B cell (primary cell): ENCODE measurements around the gene NFATC2. TPM values are rescaled to one million over a fixed set of nuclear protein-coding genes. Genes with fewer than 3 reads are reported as not detected.

Source experiments
- ATAC-seq: fragments of 200-7000 bp; cut with Tn5 transposase; one replicate; pipeline ENCODE4 v1.10.0; 2021; ENCODE audit warnings: low read depth, mild to moderate bottlenecking, moderate number of reproducible peaks, moderate library complexity
- CTCF ChIA-PET: fragments of 350-600 bp; sonication (Branson Sonifier 250); formaldehyde crosslinking; loops from one replicate; lab custom pipeline; 2021; ENCODE audit warnings: antibody characterized with exemption, inconsistent platforms; lab: Charles Lee
- POLR2A ChIA-PET: fragments of 350-600 bp; sonication (Branson Sonifier 250); formaldehyde crosslinking; loops from one replicate; lab custom pipeline; 2021; ENCODE audit warnings: antibody characterized with exemption; lab: Charles Lee
- DNase-seq: peaks from one replicate; pipeline ENCODE4 v3.0.0; 2013
- H2AFZ ChIP-seq: 2 replicates; pipeline ENCODE4 v1.6.1; 2012; ENCODE audit warnings: mild to moderate bottlenecking, low read depth, low read length; ENCODE audit not compliant: insufficient read depth, poor library complexity, severe bottlenecking
- H3K27ac ChIP-seq, 2 donors: 1 replicate in 1 of 2; 2 replicates in 1 of 2; pipeline ENCODE4 v1.5.1; 2012 to 2013; ENCODE audit warnings: low read length in 2 of 2, mild to moderate bottlenecking in 2 of 2, moderate library complexity in 1 of 2
- H3K27me3 ChIP-seq, 4 experiments: fragments of 200-600 bp in 1 of 4; sonication (generic) in 1 of 4; replicated peaks in 1 of 4; 1 replicate in 2 of 4; 2 replicates in 2 of 4; pipeline versions ENCODE4 v1.6.1 to v1.7.0; 2013 to 2016; ENCODE audit warnings: low read length in 3 of 4, mild to moderate bottlenecking in 2 of 4, mixed read lengths in 1 of 4, moderate library complexity in 1 of 4; ENCODE audit not compliant: insufficient read depth in 4 of 4, control insufficient read depth in 3 of 4; ENCODE audit errors: control extremely low read depth in 1 of 4
- H3K36me3 ChIP-seq, 2 experiments: replicated peaks in 1 of 2; 1 replicate in 1 of 2; 2 replicates in 1 of 2; pipeline versions ENCODE4 v1.6.1 to v1.7.1; 2013; ENCODE audit warnings: low read length in 1 of 2; ENCODE audit not compliant: insufficient read depth in 2 of 2, control insufficient read depth in 1 of 2; ENCODE audit errors: control extremely low read depth in 1 of 2, extremely low read depth in 1 of 2
- H3K4me1 ChIP-seq, 2 donors: fragments of 200-600 bp in 1 of 2; sonication (generic) in 1 of 2; 1 replicate in 1 of 2; 2 replicates in 1 of 2; pipeline versions ENCODE4 v1.5.1 to v1.6.1; 2013 to 2017; ENCODE audit warnings: low read length in 2 of 2; ENCODE audit not compliant: control insufficient read depth in 2 of 2, insufficient read depth in 2 of 2
- H3K4me2 ChIP-seq: replicated peaks from 2 replicates; pipeline ENCODE3; 2012; ENCODE audit warnings: mild to moderate bottlenecking, low read depth, low read length; ENCODE audit not compliant: poor library complexity, severe bottlenecking
- H3K4me3 ChIP-seq, 5 experiments: fragments of 200-600 bp in 1 of 5; sonication (generic) in 1 of 5; 1 replicate in 3 of 5; 2 replicates in 2 of 5; pipeline versions ENCODE4 v1.5.1 to v1.7.0; 2011 to 2016; ENCODE audit warnings: low read length in 4 of 5, mild to moderate bottlenecking in 4 of 5, low read depth in 2 of 5, control low read depth in 1 of 5, moderate library complexity in 1 of 5; ENCODE audit not compliant: insufficient read depth in 1 of 5; ENCODE audit errors: control extremely low read depth in 1 of 5, extremely low read depth in 1 of 5
- H3K79me2 ChIP-seq: fragments of 200-600 bp; sonication (generic); one replicate; pipeline ENCODE4 v1.6.0; 2016; ENCODE audit warnings: low read length; ENCODE audit not compliant: control insufficient read depth, insufficient read depth
- H3K9ac ChIP-seq: fragments of 200-600 bp; sonication (generic); 2 replicates; pipeline ENCODE4 v1.6.1; 2017; ENCODE audit warnings: mild to moderate bottlenecking, low read length, moderate library complexity
- H3K9me3 ChIP-seq, 3 donors: one replicate each; pipeline versions ENCODE4 v1.6.1 to v1.7.1; 2013; ENCODE audit warnings: low read length in 2 of 3; ENCODE audit not compliant: control insufficient read depth in 2 of 3, insufficient read depth in 1 of 3; ENCODE audit errors: control extremely low read depth in 1 of 3
- H4K20me1 ChIP-seq: 2 replicates; pipeline ENCODE4 v1.6.0; 2012; ENCODE audit warnings: mild to moderate bottlenecking, low read length; ENCODE audit not compliant: insufficient read depth, control insufficient read depth, poor library complexity, severe bottlenecking
- H3K27ac Mint-ChIP-seq: one replicate; pipeline ENCODE4 v1.8.0; 2021; ENCODE audit warnings: mixed read lengths
- H3K27me3 Mint-ChIP-seq: one replicate; pipeline ENCODE4 v1.8.0; 2021; ENCODE audit warnings: mixed read lengths
- H3K4me1 Mint-ChIP-seq: one replicate; pipeline ENCODE4 v1.8.0; 2021; ENCODE audit warnings: mixed read lengths
- H3K4me3 Mint-ChIP-seq: one replicate; pipeline ENCODE4 v1.8.0; 2021; ENCODE audit warnings: mixed read lengths
- H3K9me3 Mint-ChIP-seq: one replicate; pipeline ENCODE4 v1.8.0; 2022; ENCODE audit warnings: mixed read lengths; ENCODE audit not compliant: insufficient read depth
- CTCF ChIP-seq: fragments of 200-600 bp; IDR thresholded peaks from one replicate; pipeline ENCODE4 v1.8.0; 2022; ENCODE audit warnings: antibody characterized with exemption, mild to moderate bottlenecking
- EZH2 ChIP-seq: IDR thresholded peaks from 2 replicates; pipeline ENCODE4 v1.6.1; 2012; ENCODE audit warnings: borderline replicate concordance, low read depth, mild to moderate bottlenecking, moderate library complexity, low read length; ENCODE audit not compliant: insufficient read depth, poor library complexity, severe bottlenecking
- WGBS: methylation state at CpG from one replicate; pipeline ENCODE4 v1.1.5; 2013; ENCODE audit warnings: missing lambda C conversion rate; ENCODE audit not compliant: insufficient coverage; 5-methylcytosine and 5-hydroxymethylcytosine counted together
- intact Hi-C: fragments of 100-400 bp; cut with micrococcal nuclease; formaldehyde crosslinking; loops from one replicate; pipeline ENCODE4 v1.10.0; 2022
- polyA plus RNA-seq: library from polyadenylated mRNA; depleted of rRNA; stranded (reverse); fragments of >200 nt; gene quantifications from 2 replicates; pipeline ENCODE4 v1.2.3, GENCODE V29; 2012
- total RNA-seq, 2 donors: library from RNA; stranded (reverse); fragments of 120-200 nt in 1 of 2; gene quantifications; 1 replicate in 1 of 2; 2 replicates in 1 of 2; pipeline versions ENCODE4 v1.2.3 to v1.2.4, GENCODE V29; 2013 to 2022

Gene NFATC2
- total and polyA plus RNA-seq, 2 donors (not counting 1 experiment from before 2014, with no cell fraction given) = 10.1 to 38.0 TPM

- intact Hi-C loops = loop anchor here (5.0 kb wide), 1 partner anchor 122 kb away; the partner anchor contains the start of gene NFATC2
- TF ChIP-seq EZH2 (no peak), CTCF (no peak)
- Mint-ChIP-seq H3K9me3 (no peaks in the 10 kb centered on the region), H3K4me3 (no peak overlapping the region), H3K27me3 (no peaks in the 10 kb centered on the region), H3K27ac (peak overlapping the region; percentile 84), H3K4me1 (peaks cover 60% of the 10 kb centered on the region)
- Histone ChIP-seq H3K4me3 (no peak overlapping the region), H3K9me3 (no peaks in the 10 kb centered on the region), H3K9ac (no peak overlapping the region), H4K20me1 (no peaks in the 10 kb centered on the region), H3K4me2 (no peak overlapping the region), H3K27me3 (no peaks in the 10 kb centered on the region), H3K4me1 (peaks cover 41 to 62% of the 10 kb centered on the region in 2 donors), H2AFZ (no peak overlapping the region), H3K36me3 (peaks cover 2 to 22% of the 10 kb centered on the region in 2 experiments), H3K79me2 (peaks cover 12% of the 10 kb centered on the region), H3K27ac (peak overlapping the region in 1 of 2 donors; percentile 49)
- 89% methylated on average over 1 of the region's 1 CpG for WGBS
- DNase-seq (no peak), ATAC-seq (no peak)
- CTCF ChIA-PET = no interaction called here
- POLR2A ChIA-PET = no interaction called here
These were observed 122.4 kb downstream of the NFATC2 start for GRCh38 chr20:51420111-51420510.

GRCh38 chr20:51419646-51420045 is 122.9 kb downstream of the NFATC2 start:
- Mint-ChIP-seq H3K4me3 (no peak overlapping the region), H3K4me1 (peaks cover 61% of the 10 kb centered on the region), H3K9me3 (no peaks in the 10 kb centered on the region), H3K27ac (peak overlapping the region; percentile 84), H3K27me3 (no peaks in the 10 kb centered on the region)
- POLR2A ChIA-PET = no interaction called here
- CTCF ChIA-PET = interaction anchor here (0.9 to 3.0 kb wide), 4 partner anchors 15 to 34 kb away, joined by 4 to 41 read pairs (median 10); no protein-coding TSS in a partner anchor
- Histone ChIP-seq H3K79me2 (peaks cover 13% of the 10 kb centered on the region), H3K9me3 (no peaks in the 10 kb centered on the region), H2AFZ (no peak overlapping the region), H3K27ac (peak overlapping the region in 1 of 2 donors; percentile 49), H3K36me3 (peaks cover 2 to 22% of the 10 kb centered on the region in 2 experiments), H3K4me2 (no peak overlapping the region), H3K27me3 (no peaks in the 10 kb centered on the region), H3K4me3 (no peak overlapping the region), H4K20me1 (no peaks in the 10 kb centered on the region), H3K4me1 (peaks cover 43 to 62% of the 10 kb centered on the region in 2 donors), H3K9ac (no peak overlapping the region)
- 93% methylated on average over 2 of the region's 4 CpGs for WGBS
- no peak for DNase-seq
- TF ChIP-seq CTCF = no peak
- no peak for TF ChIP-seq EZH2
- intact Hi-C loops = loop anchor here (2.0 to 5.0 kb wide), 2 partner anchors 33 to 123 kb away; partner anchors contain the start of gene NFATC2
- no peak for ATAC-seq
